Large intestine (tissue), 3 donors: ENCODE measurements around the gene SIM2. TPM values are rescaled to one million over a fixed set of nuclear protein-coding genes. Genes with fewer than 3 reads are reported as not detected.

ENCODE experiments used
- DNase-seq, 2 donors: peaks; one replicate each; pipeline versions ENCODE4 v3.0.0 to v3.0.0-alpha.2; 2013
- H3K27ac ChIP-seq: one replicate; pipeline ENCODE4 v1.5.1; 2013; ENCODE audit warnings: low read length
- H3K27me3 ChIP-seq: 2 replicates; pipeline ENCODE4 v1.6.1; 2013; ENCODE audit warnings: low read length; ENCODE audit not compliant: control insufficient read depth, insufficient read depth
- H3K36me3 ChIP-seq: 2 replicates; pipeline ENCODE4 v1.6.1; 2013; ENCODE audit warnings: low read length; ENCODE audit not compliant: control insufficient read depth, insufficient read depth
- H3K4me1 ChIP-seq: one replicate; pipeline ENCODE4 v1.6.1; 2013; ENCODE audit warnings: low read length; ENCODE audit not compliant: control insufficient read depth, insufficient read depth
- H3K4me3 ChIP-seq: one replicate; pipeline ENCODE4 v1.5.1; 2013; ENCODE audit warnings: low read length
- H3K9me3 ChIP-seq: one replicate; pipeline ENCODE4 v1.6.1; 2013; ENCODE audit warnings: mild to moderate bottlenecking, low read depth, low read length, moderate library complexity; ENCODE audit not compliant: control insufficient read depth
- WGBS: methylation state at CpG from one replicate; pipeline ENCODE4 v1.1.5; 2013; ENCODE audit warnings: low lambda C conversion rate; ENCODE audit not compliant: insufficient coverage; 5-methylcytosine and 5-hydroxymethylcytosine counted together
- polyA plus RNA-seq: library from polyadenylated mRNA; unstranded; fragments of 120-200 nt; gene quantifications from one replicate; pipeline ENCODE4 v1.2.1, GENCODE V29; 2013

SIM2 gene
- polyA plus RNA-seq, 1 donor, result 0.58 TPM

- no peak for DNase-seq
- WGBS, result no CpG with 5 or more reads among the region's 2 CpGs
These were observed 13.8 kb upstream of the SIM2 start for GRCh38 chr21:36684957-36685714.

GRCh38 chr21:36686955-36687354, 12.0 kb upstream of the SIM2 start:
- Histone ChIP-seq H3K4me3 (no peak overlapping the region), H3K4me1 (no peaks in the 10 kb centered on the region), H3K9me3 (no peaks in the 10 kb centered on the region), H3K27me3 (peaks cover 79% of the 10 kb centered on the region), H3K36me3 (no peaks in the 10 kb centered on the region), H3K27ac (no peak overlapping the region)
- 100% methylated on average over 1 of the region's 6 CpGs for WGBS
- DNase-seq, result no peak

More at GRCh38 chr21:36684957-36685714, 13.8 kb upstream of the SIM2 start:
- H3K36me3 ChIP-seq, result no peaks in the 10 kb centered on the region
- no peaks in the 10 kb centered on the region for H3K9me3 ChIP-seq
- H3K4me3 ChIP-seq, result no peak overlapping the region
- no peak overlapping the region for H3K27ac ChIP-seq
- peaks cover 75% of the 10 kb centered on the region for H3K27me3 ChIP-seq
- no peaks in the 10 kb centered on the region for H3K4me1 ChIP-seq

- Histone ChIP-seq H3K27me3 (peaks cover 85% of the 10 kb centered on the region), H3K9me3 (peaks cover 8% of the 10 kb centered on the region), H3K4me3 (no peak overlapping the region), H3K36me3 (no peaks in the 10 kb centered on the region), H3K27ac (no peak overlapping the region), H3K4me1 (no peaks in the 10 kb centered on the region)
- DNase-seq, result no peak
- WGBS, result no CpG with 5 or more reads among the region's 6 CpGs
These were observed 10.6 kb upstream of the SIM2 start for GRCh38 chr21:36688324-36688723.

GRCh38 chr21:36689324-36689723, 9.6 kb upstream of the SIM2 start:
- Histone ChIP-seq H3K9me3 (peaks cover 13% of the 10 kb centered on the region), H3K4me3 (no peak overlapping the region), H3K36me3 (no peaks in the 10 kb centered on the region), H3K4me1 (no peaks in the 10 kb centered on the region), H3K27me3 (peaks cover 89% of the 10 kb centered on the region), H3K27ac (no peak overlapping the region)
- WGBS, result 100% methylated on average over 2 of the region's 7 CpGs
- no peak for DNase-seq

GRCh38 chr21:36690628-36691554, 8.0 kb upstream of the SIM2 start:
- H3K36me3 ChIP-seq, result no peaks in the 10 kb centered on the region

DNA sequence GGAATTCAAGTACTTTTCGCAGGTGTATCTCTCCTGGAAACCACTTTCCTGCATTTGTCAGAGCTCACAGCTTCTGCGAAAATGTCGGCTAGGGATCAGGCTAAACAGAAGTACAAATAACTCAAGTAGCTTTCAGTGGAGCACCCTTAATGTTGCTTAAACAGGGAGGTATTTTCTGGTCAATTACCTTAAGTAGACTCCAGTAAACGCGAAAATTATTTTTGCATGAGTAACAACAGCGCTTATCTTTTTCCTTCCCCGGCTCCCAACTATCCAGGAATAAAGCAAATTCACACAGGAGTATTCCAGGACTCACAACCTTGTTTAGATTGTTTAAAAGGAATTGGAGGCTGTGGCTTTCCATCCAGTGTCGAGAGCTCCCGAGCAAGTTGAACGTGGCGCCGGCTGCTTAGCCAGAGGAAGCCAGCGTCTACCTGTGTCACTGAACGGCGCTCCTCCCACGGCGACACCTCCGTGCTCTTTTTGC, 7.3 kb upstream of the SIM2 start:
- Histone ChIP-seq H3K27me3 (peaks cover 96% of the 10 kb centered on the region), H3K4me1 (no peaks in the 10 kb centered on the region), H3K4me3 (no peak overlapping the region), H3K36me3 (no peaks in the 10 kb centered on the region), H3K9me3 (peaks cover 13% of the 10 kb centered on the region), H3K27ac (no peak overlapping the region)
- WGBS, result 0% methylated on average over 2 of the region's 18 CpGs
- DNase-seq, result peak in 1 of 2 donors; percentile 8

More at GRCh38 chr21:36690628-36691554, 8.0 kb upstream of the SIM2 start:
- WGBS, result 20% methylated on average over 2 of the region's 12 CpGs
- Histone ChIP-seq H3K27ac (no peak overlapping the region), H3K9me3 (peaks cover 13% of the 10 kb centered on the region), H3K27me3 (peaks cover 94% of the 10 kb centered on the region), H3K4me1 (no peaks in the 10 kb centered on the region), H3K4me3 (no peak overlapping the region)
- DNase-seq, result no peak

DNA sequence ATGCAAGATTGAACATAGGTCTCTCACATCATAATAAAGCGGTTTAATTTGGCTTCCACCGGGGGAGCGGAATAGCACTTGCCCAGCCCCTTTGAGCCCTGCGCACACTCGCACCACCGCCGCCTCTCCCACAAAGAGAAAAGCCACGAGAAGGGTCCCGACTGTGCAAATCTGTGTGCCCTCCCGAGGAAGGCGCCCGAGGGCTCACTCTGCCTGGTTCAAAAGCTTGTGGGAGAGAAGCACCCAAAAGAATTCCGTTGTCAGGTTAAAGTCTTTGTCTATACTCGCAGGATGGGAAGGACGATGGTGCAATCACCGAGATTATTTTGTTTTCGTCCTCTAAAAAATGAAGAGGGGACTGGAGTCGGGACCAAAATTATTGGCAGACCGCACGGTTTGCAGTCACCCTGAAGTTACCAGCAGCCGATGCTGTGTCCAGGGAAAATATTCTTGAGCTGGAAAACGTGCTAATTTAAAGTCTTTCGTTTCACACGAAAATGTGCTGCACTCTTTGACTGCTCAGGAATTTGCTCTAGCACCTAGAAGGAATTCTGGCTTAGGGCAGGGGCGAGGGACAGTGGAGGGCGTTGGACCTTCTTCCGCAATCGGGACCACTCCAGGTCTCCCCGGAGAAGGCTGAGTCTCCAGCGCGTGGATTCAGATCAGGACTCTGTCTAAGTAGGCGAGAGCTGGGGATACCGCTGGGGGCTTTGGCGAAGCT, 6.6 kb upstream of the SIM2 start:
- H3K27me3 ChIP-seq, result peaks cover 96% of the 10 kb centered on the region
- no peaks in the 10 kb centered on the region for H3K36me3 ChIP-seq
- no peak overlapping the region for H3K27ac ChIP-seq
- WGBS, result no CpG with 5 or more reads among the region's 34 CpGs
- no peak overlapping the region for H3K4me3 ChIP-seq
- DNase-seq, result peak in 1 of 2 donors; percentile 9
- peaks cover 17% of the 10 kb centered on the region for H3K9me3 ChIP-seq
- no peaks in the 10 kb centered on the region for H3K4me1 ChIP-seq

DNA sequence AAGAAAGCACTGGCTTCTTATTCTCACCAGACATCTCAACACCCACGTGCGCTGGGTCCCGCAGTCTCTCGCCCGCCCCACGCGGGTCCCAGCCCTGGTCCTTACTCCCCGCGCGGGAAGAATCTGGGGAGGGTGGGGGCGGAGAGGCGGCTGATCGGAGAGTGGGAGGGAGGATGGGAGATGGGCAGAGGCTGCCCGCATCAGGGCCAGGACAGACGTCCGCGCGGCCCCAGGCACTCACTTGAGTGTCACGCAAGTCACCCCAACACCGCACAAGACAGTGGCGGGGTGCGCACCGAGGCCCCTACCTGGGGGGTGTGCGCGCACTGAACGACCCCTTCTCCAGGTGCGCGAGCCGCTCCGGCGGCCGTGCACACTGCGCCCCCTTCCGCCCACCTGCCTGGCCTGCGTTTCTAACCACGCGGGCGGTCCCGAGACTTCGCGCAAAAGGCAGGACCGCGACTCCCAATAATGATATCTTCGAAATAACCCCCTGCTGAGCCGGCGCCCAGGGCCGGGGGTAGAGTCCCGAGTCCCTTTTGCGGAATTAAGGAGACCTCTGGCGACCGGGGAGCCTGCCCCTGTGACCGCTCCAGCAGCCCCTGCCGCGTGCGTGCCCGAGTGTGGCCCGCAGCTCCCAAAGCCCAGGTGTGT, 6.0 kb upstream of the SIM2 start:
- H3K4me3 ChIP-seq, result no peak overlapping the region
- no CpG with 5 or more reads among the region's 57 CpGs for WGBS

GRCh38 chr21:36693489-36694030, 5.4 kb upstream of the SIM2 start:
- 0% methylated on average over 9 of the region's 40 CpGs for WGBS
- Histone ChIP-seq H3K4me3 (no peak overlapping the region), H3K9me3 (peaks cover 27% of the 10 kb centered on the region), H3K36me3 (no peaks in the 10 kb centered on the region), H3K27ac (no peak overlapping the region), H3K27me3 (peaks cover 96% of the 10 kb centered on the region), H3K4me1 (peaks cover 5% of the 10 kb centered on the region)
- peak in 1 of 2 donors; percentile 6 for DNase-seq

More for the DNA sequence above, 6.0 kb upstream of the SIM2 start:
- Histone ChIP-seq H3K36me3 (no peaks in the 10 kb centered on the region), H3K9me3 (peaks cover 22% of the 10 kb centered on the region), H3K27ac (no peak overlapping the region), H3K27me3 (peaks cover 96% of the 10 kb centered on the region), H3K4me1 (no peaks in the 10 kb centered on the region)
- peak in 1 of 2 donors; percentile 39 for DNase-seq
